ENCODE measurements around the gene ACADVL. TPM values are rescaled to one million over a fixed set of nuclear protein-coding genes. Genes with fewer than 3 reads are reported as not detected.

The ACADVL gene
- total RNA-seq, 1 donor from 2014 or later = 693 TPM

GRCh38 chr17:7221278-7222092, 1.7 kb downstream of the ACADVL start:
- peaks cover 6% of the 10 kb centered on the region for H3K36me3 Mint-ChIP-seq (ENCODE audit: insufficient read depth)
- TF ChIP-seq CTCF (IDR thresholded peaks at IDR 0.05; ENCODE audit: unreplicated experiment) = no peak
- H3K4me1 Mint-ChIP-seq (ENCODE audit: low read depth) = peaks cover 23% of the 10 kb centered on the region
- peak overlapping the region; percentile 91 for H3K4me3 Mint-ChIP-seq (ENCODE audit: low read depth)
- DNase-seq (ENCODE audit: low spot score, unreplicated experiment) = no peak
- H3K27me3 Mint-ChIP-seq = no peaks in the 10 kb centered on the region
- H3K27ac Mint-ChIP-seq = peak overlapping the region; percentile 97
- H3K9me3 Mint-ChIP-seq (ENCODE audit: low read depth) = no peaks in the 10 kb centered on the region

GRCh38 chr17:7222093-7222971, 2.6 kb downstream of the ACADVL start:
- DNase-seq (ENCODE audit: low spot score, unreplicated experiment) = no peak
- Mint-ChIP-seq H3K27me3 (no peaks in the 10 kb centered on the region), H3K9me3 (ENCODE audit: low read depth) (no peaks in the 10 kb centered on the region), H3K4me1 (ENCODE audit: low read depth) (peaks cover 19% of the 10 kb centered on the region), H3K4me3 (ENCODE audit: low read depth) (peak overlapping the region; percentile 23), H3K36me3 (ENCODE audit: insufficient read depth) (peaks cover 6% of the 10 kb centered on the region), H3K27ac (peak overlapping the region; percentile 64)
- TF ChIP-seq CTCF (IDR thresholded peaks at IDR 0.05; ENCODE audit: unreplicated experiment) = no peak

- H3K27me3 Mint-ChIP-seq = no peaks in the 10 kb centered on the region
- TF ChIP-seq CTCF (IDR thresholded peaks at IDR 0.05; ENCODE audit: unreplicated experiment) = no peak
- peaks cover 7% of the 10 kb centered on the region for H3K36me3 Mint-ChIP-seq (ENCODE audit: insufficient read depth)
- no peak for DNase-seq (ENCODE audit: low spot score, unreplicated experiment)
- peaks cover 15% of the 10 kb centered on the region for H3K4me1 Mint-ChIP-seq (ENCODE audit: low read depth)
- no peak overlapping the region for H3K4me3 Mint-ChIP-seq (ENCODE audit: low read depth)
- no peaks in the 10 kb centered on the region for H3K9me3 Mint-ChIP-seq (ENCODE audit: low read depth)
- H3K27ac Mint-ChIP-seq = peak overlapping the region; percentile 87
Measured at GRCh38 chr17:7222972-7223292, 3.2 kb downstream of the ACADVL start.

- peaks cover 15% of the 10 kb centered on the region for H3K4me1 Mint-ChIP-seq (ENCODE audit: low read depth)
- no peaks in the 10 kb centered on the region for H3K27me3 Mint-ChIP-seq
- no peak overlapping the region for H3K4me3 Mint-ChIP-seq (ENCODE audit: low read depth)
- DNase-seq (ENCODE audit: low spot score, unreplicated experiment) = no peak
- H3K36me3 Mint-ChIP-seq (ENCODE audit: insufficient read depth) = peaks cover 10% of the 10 kb centered on the region
- no peak for TF ChIP-seq CTCF (IDR thresholded peaks at IDR 0.05; ENCODE audit: unreplicated experiment)
- H3K9me3 Mint-ChIP-seq (ENCODE audit: low read depth) = no peaks in the 10 kb centered on the region
- H3K27ac Mint-ChIP-seq = peak overlapping the region; percentile 87
Measured at GRCh38 chr17:7223375-7223774, 3.6 kb downstream of the ACADVL start.

- no peaks in the 10 kb centered on the region for H3K27me3 Mint-ChIP-seq
- no peaks in the 10 kb centered on the region for H3K9me3 Mint-ChIP-seq (ENCODE audit: low read depth)
- H3K36me3 Mint-ChIP-seq (ENCODE audit: insufficient read depth) = peaks cover 11% of the 10 kb centered on the region
- no peak for TF ChIP-seq CTCF (IDR thresholded peaks at IDR 0.05; ENCODE audit: unreplicated experiment)
- H3K27ac Mint-ChIP-seq = no peak overlapping the region
- H3K4me3 Mint-ChIP-seq (ENCODE audit: low read depth) = no peak overlapping the region
- peaks cover 15% of the 10 kb centered on the region for H3K4me1 Mint-ChIP-seq (ENCODE audit: low read depth)
- no peak for DNase-seq (ENCODE audit: low spot score, unreplicated experiment)
Measured at GRCh38 chr17:7224110-7224509, 4.4 kb downstream of the ACADVL start.

Data from progenitor cell of endocrine pancreas (in vitro differentiated cells).